ENCODE data around the gene DTX3.
"Not testable (repeated sequence)": the region's sequence is repeated elsewhere in the genome, so short reads cannot be mapped to it uniquely, and the experiment has no call there.

DTX3 gene

GRCh38 chr12:57637364-57637763, 32.7 kb downstream of the DTX3 start:
- peak; percentile 11 to 48 for DNase-seq

GRCh38 chr12:57638096-57638495, 33.5 kb downstream of the DTX3 start:
- no peak for DNase-seq

GRCh38 chr12:57640175-57641042, 35.8 kb downstream of the DTX3 start:
- no peak for DNase-seq

DNA sequence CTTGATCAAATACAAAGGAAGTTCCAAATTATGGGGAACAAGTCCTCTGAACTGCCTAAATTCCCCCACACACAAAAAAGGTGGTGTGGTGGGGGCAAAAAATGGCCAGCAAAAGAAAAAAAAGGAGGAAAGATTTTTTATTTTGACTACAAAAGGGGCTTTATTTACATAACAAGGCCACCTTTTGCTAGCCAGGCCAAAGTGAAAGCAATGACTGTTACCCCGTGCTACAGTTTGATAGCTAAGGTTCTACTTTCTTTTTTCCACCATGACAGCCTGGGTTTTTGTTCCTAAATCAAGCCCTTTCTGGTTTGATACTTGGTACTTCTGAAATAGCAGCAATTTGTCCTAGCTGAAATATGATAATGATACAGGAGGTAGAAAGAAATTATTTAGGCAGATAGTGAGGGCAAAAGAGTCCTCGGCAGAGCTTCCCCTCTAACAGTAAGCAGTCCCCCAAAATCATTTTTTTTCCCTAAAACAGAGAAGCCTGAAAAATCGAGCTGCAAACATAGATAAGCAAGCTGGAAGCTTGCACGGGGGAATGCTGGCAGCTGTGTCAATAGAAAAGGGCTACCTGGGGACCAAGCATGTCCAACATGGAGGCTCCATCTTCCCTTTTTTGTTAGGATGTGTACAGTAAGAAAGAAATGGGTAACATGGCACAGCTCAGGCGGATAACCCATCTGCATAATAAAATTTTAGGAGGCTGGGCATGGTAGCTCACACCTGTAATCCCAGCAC, 37.2 kb downstream of the DTX3 start:
- no peak for DNase-seq

DNA sequence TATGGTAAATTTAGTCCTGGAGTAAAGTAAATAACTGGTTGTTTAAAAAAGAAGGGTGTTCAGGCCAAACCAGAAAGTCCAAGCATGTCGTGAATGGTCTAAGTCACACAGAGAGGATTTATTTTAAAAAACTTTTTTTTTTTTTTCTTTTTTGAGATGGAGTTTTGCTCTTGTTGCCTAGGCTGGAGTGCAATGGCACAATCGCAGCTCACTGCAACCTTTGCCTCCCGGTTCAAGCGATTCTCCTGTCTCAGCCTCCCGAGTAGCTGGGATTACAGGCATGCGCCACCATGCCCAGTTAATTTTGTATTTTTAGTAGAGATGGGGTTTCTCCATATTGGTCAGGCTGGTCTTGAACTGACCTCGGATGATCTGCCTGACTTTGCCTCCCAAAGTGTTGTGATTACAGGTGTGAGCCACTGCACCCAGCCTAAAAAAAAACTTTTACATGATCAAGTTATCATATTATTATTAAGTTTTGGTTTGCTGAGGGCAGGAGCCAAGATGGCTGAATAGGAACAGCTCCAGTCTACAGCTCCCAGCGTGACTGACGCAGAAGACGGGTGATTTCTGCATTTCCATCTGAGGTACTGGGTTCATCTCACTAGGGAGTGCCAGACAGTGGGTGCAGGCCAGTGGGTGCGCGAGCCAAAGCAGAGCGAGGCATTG, 41.5 kb downstream of the DTX3 start:
- not testable (repeated sequence) for DNase-seq

- DNase-seq: not testable (repeated sequence)
Measured at GRCh38 chr12:57646659-57647049, 42.0 kb downstream of the DTX3 start.

DNA sequence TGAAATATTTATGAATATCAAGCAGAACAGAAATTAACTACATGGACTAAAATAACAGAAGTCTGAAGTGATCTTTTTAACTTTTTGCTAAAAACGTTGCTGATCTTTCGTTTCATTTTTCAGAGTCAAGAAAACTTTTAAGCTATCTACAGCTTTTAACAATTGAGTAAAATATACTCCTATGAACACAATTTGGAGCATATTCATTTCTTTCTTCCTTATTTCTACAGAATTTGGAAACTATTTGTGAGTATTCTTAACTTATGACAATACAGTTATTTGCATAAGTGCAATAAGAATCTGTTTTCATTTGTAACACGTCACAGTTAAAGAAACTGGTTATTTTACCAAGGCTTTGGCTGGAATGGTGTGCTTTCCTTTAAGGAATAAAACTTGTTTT, 49.4 kb downstream of the DTX3 start:
- no peak for DNase-seq

- DNase-seq: no peak
Measured at GRCh38 chr12:57655541-57656240, 51.1 kb downstream of the DTX3 start.

GRCh38 chr12:57656408-57656807, 51.8 kb downstream of the DTX3 start:
- DNase-seq: not testable (repeated sequence)

DNA sequence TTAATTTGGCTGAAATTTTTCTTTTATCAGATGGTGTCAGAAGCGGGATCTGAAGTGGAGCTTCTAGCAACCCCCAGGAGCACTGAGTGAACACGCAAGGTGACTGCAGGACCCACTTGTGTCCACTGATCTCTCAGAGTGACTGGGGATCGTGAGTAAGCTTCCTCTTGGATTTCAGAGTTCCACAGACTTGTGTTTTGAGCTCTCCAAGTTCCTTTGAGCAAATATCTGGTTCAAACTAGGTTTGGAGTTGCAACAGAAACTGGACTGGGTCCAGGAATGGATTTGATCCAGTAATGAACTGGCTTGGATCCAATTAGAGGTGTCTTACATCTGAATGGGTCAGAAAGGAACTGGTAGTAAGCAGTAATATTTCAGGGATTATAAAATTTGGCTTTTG, 53.1 kb downstream of the DTX3 start:
- DNase-seq: no peak

DNA sequence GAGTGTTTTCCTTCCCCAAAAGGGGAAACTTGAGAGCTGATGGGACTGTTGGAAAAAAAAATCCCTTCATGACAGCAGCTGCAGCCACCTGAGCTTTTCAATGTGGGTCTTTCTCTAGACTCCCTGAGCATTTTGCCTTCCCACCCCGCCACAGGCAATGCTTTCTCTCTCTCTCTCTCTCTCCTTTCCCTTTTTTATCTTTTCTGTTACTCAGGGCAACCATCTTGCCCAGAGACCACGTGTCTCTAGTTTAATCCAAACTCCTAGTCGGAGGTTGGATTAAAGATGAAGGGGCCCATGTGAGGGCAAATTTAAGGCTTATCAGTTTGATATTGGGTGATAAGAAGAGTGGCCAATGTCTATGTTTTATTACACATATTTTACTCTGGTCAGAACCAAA, 54.3 kb downstream of the DTX3 start:
- no peak for DNase-seq

Data from Kasumi-1 (cell line).